Muscle layer of duodenum (tissue), 2 donors: ENCODE results near the gene GTF2H2C.
A peak's percentile ranks its signal among the peaks of the same experiment; 100 is the strongest.
"Not testable (repeated sequence)": the region's sequence is repeated elsewhere in the genome, so short reads cannot be mapped to it uniquely, and the experiment has no call there.

ENCODE experiments used
- H3K27ac ChIP-seq: one replicate; pipeline ENCODE4 v1.7.0; 2013; ENCODE audit warnings: mild to moderate bottlenecking, low read length
- H3K27me3 ChIP-seq: one replicate; pipeline ENCODE4 v1.7.0; 2013; ENCODE audit warnings: low read depth, mild to moderate bottlenecking, control low read depth, low read length
- H3K36me3 ChIP-seq, 2 donors: one replicate each; pipeline ENCODE4 v1.7.0; 2013; ENCODE audit warnings: low read length in 2 of 2, control low read depth in 1 of 2, mild to moderate bottlenecking in 1 of 2; ENCODE audit not compliant: insufficient read depth in 2 of 2, control insufficient read depth in 1 of 2
- H3K4me1 ChIP-seq, 2 donors: one replicate each; pipeline ENCODE4 v1.7.0; 2013; ENCODE audit warnings: low read length in 2 of 2, mild to moderate bottlenecking in 2 of 2, control low read depth in 1 of 2, moderate library complexity in 1 of 2; ENCODE audit not compliant: insufficient read depth in 2 of 2, control insufficient read depth in 1 of 2
- H3K4me3 ChIP-seq, 2 donors: one replicate each; pipeline ENCODE4 v1.7.0; 2013; ENCODE audit warnings: low read length in 2 of 2, low read depth in 1 of 2, mild to moderate bottlenecking in 1 of 2
- H3K9me3 ChIP-seq, 2 donors: one replicate each; pipeline ENCODE4 v1.7.0; 2013; ENCODE audit warnings: low read length in 2 of 2, control low read depth in 1 of 2, mild to moderate bottlenecking in 1 of 2; ENCODE audit not compliant: control insufficient read depth in 1 of 2
- donor health status: healthy.

GTF2H2C gene

GRCh38 chr5:69528609-69529008, 31.4 kb upstream of the GTF2H2C start:
- Histone ChIP-seq H3K27ac (no peak overlapping the region), H3K36me3 (no peaks in the 10 kb centered on the region), H3K27me3 (no peaks in the 10 kb centered on the region), H3K4me3 (no peak overlapping the region), H3K4me1 (no peaks in the 10 kb centered on the region), H3K9me3 (no peaks in the 10 kb centered on the region)

GRCh38 chr5:69530561-69531405, 29.2 kb upstream of the GTF2H2C start:
- Histone ChIP-seq H3K36me3 (no peaks in the 10 kb centered on the region), H3K27me3 (no peaks in the 10 kb centered on the region), H3K27ac (no peak overlapping the region), H3K4me1 (no peaks in the 10 kb centered on the region), H3K9me3 (no peaks in the 10 kb centered on the region), H3K4me3 (no peak overlapping the region)

DNA sequence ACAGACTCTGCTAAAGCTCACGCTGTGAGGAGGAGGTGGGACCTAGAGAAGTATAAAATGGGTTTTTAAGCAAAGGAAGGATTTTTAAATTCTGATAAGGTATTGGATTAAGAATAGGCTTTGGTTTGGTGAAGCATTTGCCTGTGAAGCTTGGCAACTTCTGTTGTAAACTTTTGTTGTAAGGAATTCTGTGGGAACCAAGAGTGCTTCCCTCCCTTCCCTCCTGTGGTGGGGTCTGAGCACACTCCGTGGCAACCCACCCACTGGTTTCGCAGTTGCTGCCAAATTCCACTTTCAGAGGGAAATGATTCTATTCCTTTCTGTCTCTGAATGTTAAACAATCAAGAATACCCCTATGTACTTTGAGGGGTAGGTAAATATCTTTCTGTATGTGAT, 28.6 kb upstream of the GTF2H2C start:
- Histone ChIP-seq H3K4me1 (no peaks in the 10 kb centered on the region), H3K4me3 (no peak overlapping the region), H3K27me3 (no peaks in the 10 kb centered on the region), H3K9me3 (no peaks in the 10 kb centered on the region), H3K27ac (no peak overlapping the region), H3K36me3 (no peaks in the 10 kb centered on the region)

- H3K27me3 ChIP-seq, H3K27ac ChIP-seq, H3K9me3 ChIP-seq, H3K4me1 ChIP-seq, H3K4me3 ChIP-seq, H3K36me3 ChIP-seq: not testable (repeated sequence)
Measured at GRCh38 chr5:69537911-69538310, 22.1 kb upstream of the GTF2H2C start.

GRCh38 chr5:69538735-69539134, 21.3 kb upstream of the GTF2H2C start:
- not testable (repeated sequence) for H3K27me3 ChIP-seq, H3K4me1 ChIP-seq, H3K36me3 ChIP-seq, H3K4me3 ChIP-seq, H3K27ac ChIP-seq, H3K9me3 ChIP-seq

DNA sequence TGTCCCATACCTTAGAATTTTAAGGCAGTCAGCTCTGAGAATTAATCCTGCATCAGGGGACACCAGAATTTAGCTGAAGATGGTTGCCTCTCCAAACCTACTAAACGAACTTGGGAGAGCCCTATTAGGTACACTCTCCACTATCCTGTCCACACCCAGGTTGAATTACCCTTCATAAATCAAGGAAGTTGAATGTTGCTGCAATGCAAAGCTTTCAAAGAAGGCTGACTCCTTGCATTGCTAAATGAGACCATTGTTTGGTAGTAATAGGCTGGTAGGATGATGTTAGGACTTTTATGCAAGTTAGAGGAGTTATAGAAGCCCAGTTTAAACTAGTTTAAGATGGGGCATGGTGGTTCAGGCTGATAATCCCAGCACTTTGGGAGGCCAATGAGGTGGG, 18.6 kb upstream of the GTF2H2C start:
- not testable (repeated sequence) for H3K27me3 ChIP-seq, H3K36me3 ChIP-seq, H3K27ac ChIP-seq, H3K4me3 ChIP-seq, H3K9me3 ChIP-seq, H3K4me1 ChIP-seq

GRCh38 chr5:69542838-69543618, 17.0 kb upstream of the GTF2H2C start:
- not testable (repeated sequence) for H3K4me1 ChIP-seq, H3K9me3 ChIP-seq, H3K4me3 ChIP-seq, H3K36me3 ChIP-seq, H3K27ac ChIP-seq, H3K27me3 ChIP-seq

- not testable (repeated sequence) for H3K4me3 ChIP-seq, H3K36me3 ChIP-seq, H3K27ac ChIP-seq, H3K9me3 ChIP-seq, H3K27me3 ChIP-seq, H3K4me1 ChIP-seq
Measured at GRCh38 chr5:69544602-69545001, 15.4 kb upstream of the GTF2H2C start.

- not testable (repeated sequence) for H3K27ac ChIP-seq, H3K27me3 ChIP-seq, H3K36me3 ChIP-seq, H3K4me1 ChIP-seq, H3K9me3 ChIP-seq
- peak overlapping the region in 1 of 2 donors; percentile 55 for H3K4me3 ChIP-seq
Measured at GRCh38 chr5:69560587-69561431, 818 bp downstream of the GTF2H2C start.

- H3K27me3 ChIP-seq, H3K4me3 ChIP-seq, H3K9me3 ChIP-seq, H3K4me1 ChIP-seq, H3K36me3 ChIP-seq, H3K27ac ChIP-seq: not testable (repeated sequence)
Measured at GRCh38 chr5:69566172-69566571, 6.2 kb downstream of the GTF2H2C start.

DNA sequence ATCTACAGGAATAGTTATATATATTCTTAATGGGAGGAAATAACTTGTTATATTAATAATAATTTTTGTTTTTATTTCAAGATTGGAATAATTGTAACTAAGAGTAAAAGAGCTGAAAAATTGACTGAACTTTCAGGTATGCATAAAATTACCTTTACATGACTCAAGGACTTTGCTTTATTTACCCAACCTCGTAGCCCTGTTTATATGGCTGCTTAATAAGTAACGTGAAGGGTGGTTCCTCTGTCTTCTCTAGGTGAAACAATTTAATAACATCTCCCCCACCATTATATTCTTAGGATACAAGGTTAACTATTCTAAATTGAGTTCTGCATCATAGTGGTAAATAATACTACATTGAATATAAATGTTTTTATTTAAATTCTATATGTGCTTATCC, 8.1 kb downstream of the GTF2H2C start:
- H3K27me3 ChIP-seq, H3K4me1 ChIP-seq, H3K27ac ChIP-seq, H3K36me3 ChIP-seq, H3K4me3 ChIP-seq, H3K9me3 ChIP-seq: not testable (repeated sequence)
